Testis (tissue), 2 donors: ENCODE results near the gene CPSF4L.

ENCODE experiments used
- POLR2A ChIP-seq: fragments of 450-650 bp; IDR thresholded peaks from one replicate; pipeline ENCODE4 v1.6.1; 2017; ENCODE audit warnings: antibody characterized with exemption, mild to moderate bottlenecking, moderate library complexity
- TF ChIP-seq, protein P1 (sequence below), 3 experiments: fragments of 450-650 bp in 2 of 3; fragments of 200-600 bp in 1 of 3; sonication (generic) in 1 of 3; IDR thresholded peaks; one replicate each; pipeline ENCODE4 v1.5.1; 2016 to 2019; ENCODE audit warnings: antibody characterized with exemption in 3 of 3, mild to moderate bottlenecking in 2 of 3, moderate library complexity in 1 of 3

- no peak for TF ChIP-seq POLR2A
- TF ChIP-seq, protein P1, sequence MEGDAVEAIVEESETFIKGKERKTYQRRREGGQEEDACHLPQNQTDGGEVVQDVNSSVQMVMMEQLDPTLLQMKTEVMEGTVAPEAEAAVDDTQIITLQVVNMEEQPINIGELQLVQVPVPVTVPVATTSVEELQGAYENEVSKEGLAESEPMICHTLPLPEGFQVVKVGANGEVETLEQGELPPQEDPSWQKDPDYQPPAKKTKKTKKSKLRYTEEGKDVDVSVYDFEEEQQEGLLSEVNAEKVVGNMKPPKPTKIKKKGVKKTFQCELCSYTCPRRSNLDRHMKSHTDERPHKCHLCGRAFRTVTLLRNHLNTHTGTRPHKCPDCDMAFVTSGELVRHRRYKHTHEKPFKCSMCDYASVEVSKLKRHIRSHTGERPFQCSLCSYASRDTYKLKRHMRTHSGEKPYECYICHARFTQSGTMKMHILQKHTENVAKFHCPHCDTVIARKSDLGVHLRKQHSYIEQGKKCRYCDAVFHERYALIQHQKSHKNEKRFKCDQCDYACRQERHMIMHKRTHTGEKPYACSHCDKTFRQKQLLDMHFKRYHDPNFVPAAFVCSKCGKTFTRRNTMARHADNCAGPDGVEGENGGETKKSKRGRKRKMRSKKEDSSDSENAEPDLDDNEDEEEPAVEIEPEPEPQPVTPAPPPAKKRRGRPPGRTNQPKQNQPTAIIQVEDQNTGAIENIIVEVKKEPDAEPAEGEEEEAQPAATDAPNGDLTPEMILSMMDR (IDR thresholded peaks at IDR 0.05) = no peak
Observed at GRCh38 chr17:73224237-73224636, 37.4 kb downstream of the CPSF4L start.
